T-cell (primary cell): ENCODE results near the gene BRINP2. TPM values are rescaled to one million over a fixed set of nuclear protein-coding genes. Genes with fewer than 3 reads are reported as not detected.

Experiments
- ATAC-seq, 4 experiments: fragments of 200-7000 bp in 3 of 4; fragments of 150-1000 bp in 1 of 4; cut with Tn5 transposase; replicated peaks in 1 of 4; 1 replicate in 3 of 4; 2 replicates in 1 of 4; pipeline ENCODE4 v1.10.0; 2021; ENCODE audit warnings: moderate library complexity in 3 of 4, mild to moderate bottlenecking in 2 of 4, moderate number of reproducible peaks in 1 of 4
- CTCF ChIA-PET, 2 donors: fragments of 300-600 bp; sonication (Branson Sonifier 250); formaldehyde crosslinking; loops; one replicate each; lab custom pipeline; 2022; ENCODE audit warnings: antibody characterized with exemption in 2 of 2; lab: Charles Lee
- POLR2A ChIA-PET, 2 donors: fragments of 300-600 bp; sonication (Branson Sonifier 250); formaldehyde crosslinking; loops; one replicate each; lab custom pipeline; 2022; ENCODE audit warnings: antibody characterized with exemption in 2 of 2; lab: Charles Lee
- DNase-seq, 35 experiments: peaks; one replicate each; pipeline versions ENCODE4 v3.0.0 to v3.0.0-alpha.2; 2013 to 2023
- H3K27ac ChIP-seq: one replicate; pipeline ENCODE4 v1.5.1; 2013; ENCODE audit warnings: low read length
- H3K27me3 ChIP-seq, 2 experiments: replicated peaks in 1 of 2; 1 replicate in 1 of 2; 2 replicates in 1 of 2; pipeline versions ENCODE4 v1.6.1 to v1.7.0; 2013; ENCODE audit warnings: low read length in 1 of 2, mixed read lengths in 1 of 2; ENCODE audit not compliant: control insufficient read depth in 2 of 2, insufficient read depth in 2 of 2; ENCODE audit errors: extremely low read depth in 1 of 2
- H3K36me3 ChIP-seq, 2 donors: 1 replicate in 1 of 2; 2 replicates in 1 of 2; pipeline versions ENCODE4 v1.6.1 to v1.7.0; 2013; ENCODE audit warnings: low read length in 1 of 2; ENCODE audit not compliant: control insufficient read depth in 2 of 2, insufficient read depth in 1 of 2; ENCODE audit errors: extremely low read depth in 1 of 2
- H3K4me1 ChIP-seq, 2 experiments: 1 replicate in 1 of 2; 2 replicates in 1 of 2; pipeline versions ENCODE4 v1.6.1 to v1.7.0; 2013; ENCODE audit warnings: low read length in 2 of 2, mixed read lengths in 1 of 2; ENCODE audit not compliant: insufficient read depth in 2 of 2, control insufficient read depth in 1 of 2; ENCODE audit errors: extremely low read depth in 1 of 2
- H3K4me3 ChIP-seq, 2 donors: 1 replicate in 1 of 2; 2 replicates in 1 of 2; pipeline versions ENCODE4 v1.5.1 to v1.7.0; 2013; ENCODE audit warnings: mild to moderate bottlenecking in 2 of 2, low read length in 1 of 2, moderate library complexity in 1 of 2; ENCODE audit not compliant: control insufficient read depth in 1 of 2; ENCODE audit errors: extremely low read depth in 1 of 2
- H3K9me3 ChIP-seq: 2 replicates; pipeline ENCODE4 v1.7.0; 2013
- H3K27ac Mint-ChIP-seq, 2 donors: one replicate each; pipeline ENCODE4 v1.8.0; 2020 to 2021; ENCODE audit warnings: mild to moderate bottlenecking in 2 of 2, mixed read lengths in 2 of 2
- H3K27me3 Mint-ChIP-seq, 2 donors: one replicate each; pipeline ENCODE4 v1.8.0; 2021 to 2022; ENCODE audit warnings: mixed read lengths in 2 of 2
- H3K36me3 Mint-ChIP-seq: one replicate; pipeline ENCODE4 v1.8.0; 2021; ENCODE audit warnings: mixed read lengths
- H3K4me1 Mint-ChIP-seq, 3 donors: one replicate each; pipeline ENCODE4 v1.8.0; 2020 to 2022; ENCODE audit warnings: mixed read lengths in 3 of 3, mild to moderate bottlenecking in 1 of 3
- H3K4me3 Mint-ChIP-seq, 3 donors: one replicate each; pipeline ENCODE4 v1.8.0; 2020 to 2022; ENCODE audit warnings: mild to moderate bottlenecking in 3 of 3, mixed read lengths in 3 of 3, moderate library complexity in 3 of 3
- H3K9me3 Mint-ChIP-seq, 3 donors: one replicate each; pipeline ENCODE4 v1.8.0; 2020 to 2022; ENCODE audit warnings: mixed read lengths in 3 of 3
- WGBS: methylation state at CpG from one replicate; pipeline ENCODE4 v1.1.5; 2013; ENCODE audit warnings: missing lambda C conversion rate; ENCODE audit not compliant: insufficient coverage; 5-methylcytosine and 5-hydroxymethylcytosine counted together
- total RNA-seq, 35 experiments: library from RNA in 6 of 35; stranded (reverse) in 6 of 35; fragments of 120-200 nt in 1 of 35; gene quantifications; one replicate each; pipeline versions ENCODE4 v1.2.1 to v1.2.4 and lab custom pipeline; 2013 to 2026

The BRINP2 gene
- total RNA-seq, 5 donors from 2014 or later (not counting 1 experiment from before 2014, with no cell fraction given): 0.06 TPM; not detected in 4

GRCh38 chr1:177173976-177174375 lies 3.2 kb downstream of the BRINP2 start:
- ATAC-seq (no peak), DNase-seq (no peak)
- ChIA-PET POLR2A (no interaction called here), CTCF (no interaction called here)
- H3K9me3 ChIP-seq: no peaks in the 10 kb centered on the region
- Mint-ChIP-seq H3K9me3 (peaks cover 0 to 4% (median 0%) of the 10 kb centered on the region in 3 donors), H3K4me3 (no peak overlapping the region), H3K27me3 (peaks cover 8 to 14% of the 10 kb centered on the region in 2 donors), H3K27ac (no peak overlapping the region), H3K4me1 (peaks cover 0 to 5% (median 0%) of the 10 kb centered on the region in 3 donors), H3K36me3 (no peaks in the 10 kb centered on the region)
- no peaks in the 10 kb centered on the region for H3K4me1 ChIP-seq
- H3K27me3 ChIP-seq: peaks cover 15 to 26% of the 10 kb centered on the region in 2 experiments
- WGBS: 50% methylated on average over 1 of the region's 2 CpGs
- H3K27ac ChIP-seq: no peak overlapping the region
- H3K36me3 ChIP-seq: no peaks in the 10 kb centered on the region
- H3K4me3 ChIP-seq: no peak overlapping the region

DNA sequence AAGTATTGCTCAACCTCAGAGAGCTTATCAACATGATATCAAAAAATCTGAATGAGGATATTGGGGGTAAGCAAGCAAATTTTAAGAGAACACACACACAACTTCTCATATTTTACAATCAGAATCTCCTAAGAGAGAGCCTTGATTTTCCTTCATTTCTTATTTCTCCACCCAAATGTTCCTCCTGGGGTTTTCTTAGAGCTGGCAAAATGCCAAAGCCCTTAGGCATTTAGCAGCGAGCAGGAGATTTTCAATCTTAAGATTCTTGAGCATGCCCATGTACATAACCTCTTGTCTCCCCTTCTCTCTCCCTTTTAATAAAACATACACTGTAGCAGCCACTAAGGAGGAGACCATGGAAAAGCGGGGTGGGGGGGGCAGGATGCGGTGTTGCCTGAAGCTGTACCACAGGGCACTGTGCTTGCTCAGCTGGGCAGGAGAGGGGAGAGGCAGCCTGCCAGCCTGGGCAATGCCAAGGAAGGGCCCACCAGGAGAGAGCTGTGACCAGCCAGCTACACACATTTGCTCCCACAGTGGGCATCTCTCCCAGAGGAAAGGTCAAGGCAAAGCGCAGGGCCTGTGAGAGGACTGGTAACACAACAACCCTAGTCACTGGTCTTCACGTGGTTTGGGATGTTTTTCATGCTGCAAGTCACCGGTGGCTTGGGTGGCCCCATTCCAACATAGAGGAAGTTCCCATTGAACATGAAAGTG lies 4.3 kb downstream of the BRINP2 start:
- H3K27me3 Mint-ChIP-seq: peaks cover 8 to 14% of the 10 kb centered on the region in 2 donors
- Histone ChIP-seq H3K4me1 (no peaks in the 10 kb centered on the region), H3K9me3 (no peaks in the 10 kb centered on the region), H3K4me3 (no peak overlapping the region), H3K27ac (no peak overlapping the region), H3K27me3 (peaks cover 15 to 21% of the 10 kb centered on the region in 2 experiments), H3K36me3 (no peaks in the 10 kb centered on the region)
- no peak overlapping the region for H3K4me3 Mint-ChIP-seq
- ATAC-seq (no peak), DNase-seq (no peak)
- CTCF ChIA-PET: no interaction called here
- POLR2A ChIA-PET: no interaction called here
- peaks cover 0 to 4% (median 0%) of the 10 kb centered on the region in 3 donors for H3K9me3 Mint-ChIP-seq
- no peaks in the 10 kb centered on the region for H3K36me3 Mint-ChIP-seq
- peaks cover 0 to 5% (median 0%) of the 10 kb centered on the region in 3 donors for H3K4me1 Mint-ChIP-seq
- no peak overlapping the region for H3K27ac Mint-ChIP-seq
- WGBS: 84% methylated on average over 2 of the region's 6 CpGs

DNA sequence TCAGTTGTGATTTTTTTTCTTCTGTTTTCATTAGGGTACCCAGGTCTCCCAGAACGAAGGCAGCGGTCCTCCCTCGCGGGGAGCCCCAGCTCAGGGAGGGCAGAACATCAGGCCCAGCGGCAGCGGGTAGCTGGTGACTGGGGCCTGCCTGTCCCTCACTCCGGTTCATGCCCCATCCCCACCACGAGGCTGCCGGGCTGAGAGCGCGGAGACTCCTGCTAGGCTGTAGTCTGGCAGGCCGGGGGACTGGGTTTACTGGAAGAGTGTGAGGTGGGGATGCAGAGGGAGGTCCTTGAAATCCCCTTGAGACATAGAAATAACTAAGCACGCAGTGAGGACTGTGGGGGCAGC lies 10.5 kb downstream of the BRINP2 start:
- Histone ChIP-seq H3K27me3 (peaks cover 7 to 9% of the 10 kb centered on the region in 2 experiments), H3K36me3 (no peaks in the 10 kb centered on the region), H3K27ac (no peak overlapping the region), H3K9me3 (no peaks in the 10 kb centered on the region), H3K4me3 (peak overlapping the region in 1 of 2 donors; percentile 36), H3K4me1 (peaks cover 0 to 8% of the 10 kb centered on the region in 2 experiments)
- ChIA-PET POLR2A (interaction anchor here in 1 of 2 donors (0.5 kb wide), 1 partner anchor 25 kb away, joined by 4 read pairs; no protein-coding TSS in a partner anchor), CTCF (no interaction called here)
- Mint-ChIP-seq H3K4me3 (peak overlapping the region in 1 of 3 donors; percentile 58), H3K4me1 (peaks cover 8 to 18% (median 10%) of the 10 kb centered on the region in 3 donors), H3K9me3 (peaks cover 0 to 4% (median 0%) of the 10 kb centered on the region in 3 donors), H3K27ac (no peak overlapping the region), H3K27me3 (peaks cover 22 to 24% of the 10 kb centered on the region in 2 donors), H3K36me3 (no peaks in the 10 kb centered on the region)
- ATAC-seq (no peak), DNase-seq (no peak)
- 25% methylated on average over 5 of the region's 13 CpGs for WGBS

DNA sequence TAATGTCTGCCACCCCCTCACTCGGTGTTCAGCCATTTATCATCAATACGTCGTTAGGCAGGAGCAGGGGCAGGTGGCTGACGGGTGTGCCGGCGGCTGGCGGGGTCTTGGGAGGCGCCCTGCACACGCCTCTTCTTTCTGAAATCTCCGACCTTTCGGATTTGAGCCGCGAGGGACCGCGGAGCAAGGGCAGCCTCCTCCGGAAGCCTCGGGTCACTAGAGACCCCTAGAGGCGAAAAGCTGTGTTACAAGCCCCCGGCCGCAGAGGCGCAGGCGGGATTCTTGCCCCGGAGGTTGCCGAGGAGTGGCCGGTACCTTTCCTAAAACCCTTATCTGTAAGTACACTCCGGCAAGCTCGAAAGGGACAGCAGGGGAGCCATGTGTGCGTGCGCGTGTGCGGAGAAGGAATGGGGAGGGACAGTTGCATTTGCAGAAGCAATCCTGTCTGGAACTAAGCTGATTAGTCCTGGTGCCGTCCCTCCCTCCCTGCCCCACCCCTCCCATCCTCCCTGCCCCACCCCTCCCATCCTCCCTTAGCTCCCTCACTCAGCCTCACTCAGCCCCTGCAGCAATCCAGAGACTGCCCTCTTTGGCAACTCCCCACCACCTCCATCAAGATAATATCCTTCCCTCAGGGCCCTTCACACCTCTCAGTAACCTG lies 11.0 kb downstream of the BRINP2 start:
- H3K27me3 ChIP-seq: peaks cover 7 to 9% of the 10 kb centered on the region in 2 experiments
- no peak overlapping the region for H3K27ac ChIP-seq
- DNase-seq (peak in 4 of 35 experiments; percentile 4 to 10 (median 6)), ATAC-seq (peak in 2 of 4 experiments; percentile 31 to 33)
- no peak overlapping the region for H3K27ac Mint-ChIP-seq
- peaks cover 22 to 24% of the 10 kb centered on the region in 2 donors for H3K27me3 Mint-ChIP-seq
- H3K4me1 Mint-ChIP-seq: peaks cover 8 to 18% (median 10%) of the 10 kb centered on the region in 3 donors
- peaks cover 0 to 8% of the 10 kb centered on the region in 2 experiments for H3K4me1 ChIP-seq
- peak overlapping the region in 1 of 2 donors; percentile 36 for H3K4me3 ChIP-seq
- no peaks in the 10 kb centered on the region for H3K9me3 ChIP-seq
- H3K9me3 Mint-ChIP-seq: peaks cover 0 to 4% (median 0%) of the 10 kb centered on the region in 3 donors
- no peaks in the 10 kb centered on the region for H3K36me3 Mint-ChIP-seq
- POLR2A ChIA-PET: interaction anchor here in 1 of 2 donors (0.5 kb wide), 1 partner anchor 25 kb away, joined by 4 read pairs; no protein-coding TSS in a partner anchor
- CTCF ChIA-PET: no interaction called here
- no peaks in the 10 kb centered on the region for H3K36me3 ChIP-seq
- 5% methylated on average over 17 of the region's 32 CpGs for WGBS
- peak overlapping the region in 1 of 3 donors; percentile 58 for H3K4me3 Mint-ChIP-seq

DNA sequence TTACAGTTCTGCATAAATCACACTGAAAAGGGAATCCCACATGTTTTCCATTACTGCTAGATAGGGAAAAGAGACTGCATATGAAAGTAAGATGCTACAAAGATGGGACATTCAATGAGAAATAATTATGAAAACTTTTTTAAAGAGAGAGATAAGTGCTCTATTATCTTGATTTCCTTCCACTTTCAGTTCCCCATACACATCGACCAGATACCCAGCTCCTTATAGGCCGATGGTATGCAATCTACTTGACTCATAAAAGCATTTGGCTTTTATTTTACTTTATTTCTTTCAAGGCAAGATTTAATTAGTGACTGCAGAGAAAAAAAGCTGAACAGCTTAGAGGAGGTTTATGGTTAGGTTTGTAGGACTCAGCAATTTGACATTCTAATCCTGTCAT lies 13.1 kb downstream of the BRINP2 start:
- no peak for ATAC-seq
- ChIA-PET CTCF (no interaction called here), POLR2A (no interaction called here)
- Histone ChIP-seq H3K27me3 (peaks cover 7 to 9% of the 10 kb centered on the region in 2 experiments), H3K4me3 (no peak overlapping the region), H3K27ac (no peak overlapping the region), H3K36me3 (no peaks in the 10 kb centered on the region), H3K9me3 (no peaks in the 10 kb centered on the region), H3K4me1 (peaks cover 0 to 8% of the 10 kb centered on the region in 2 experiments)
- DNase-seq: no peak
- Mint-ChIP-seq H3K27me3 (peaks cover 22 to 24% of the 10 kb centered on the region in 2 donors), H3K4me3 (no peak overlapping the region), H3K9me3 (peaks cover 0 to 1% (median 0%) of the 10 kb centered on the region in 3 donors), H3K4me1 (peaks cover 8 to 18% (median 10%) of the 10 kb centered on the region in 3 donors), H3K27ac (no peak overlapping the region), H3K36me3 (no peaks in the 10 kb centered on the region)
- WGBS: no CpG with 5 or more reads among the region's 2 CpGs

DNA sequence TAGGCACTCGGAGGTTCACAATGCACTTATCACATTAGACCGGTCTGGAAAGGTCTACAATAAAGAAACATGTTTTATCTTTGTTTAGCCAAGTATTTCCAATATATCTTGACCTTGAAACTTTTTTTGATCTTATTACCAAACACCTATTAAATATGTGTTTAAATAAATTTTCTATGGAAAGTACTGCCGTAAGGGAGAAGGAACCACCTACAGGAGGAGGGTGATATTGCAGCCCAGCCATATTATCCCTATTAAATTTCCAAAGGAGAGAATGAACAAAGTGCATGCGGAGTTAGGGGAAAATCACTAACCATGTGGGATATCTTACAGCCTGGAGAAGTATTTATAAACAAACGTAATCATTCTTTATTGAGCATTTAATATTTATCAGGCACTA lies 14.5 kb downstream of the BRINP2 start:
- H3K36me3 Mint-ChIP-seq: no peaks in the 10 kb centered on the region
- Histone ChIP-seq H3K9me3 (no peaks in the 10 kb centered on the region), H3K27ac (no peak overlapping the region), H3K4me3 (no peak overlapping the region), H3K4me1 (peaks cover 0 to 8% of the 10 kb centered on the region in 2 experiments), H3K36me3 (no peaks in the 10 kb centered on the region), H3K27me3 (peaks cover 7 to 9% of the 10 kb centered on the region in 2 experiments)
- no CpG with 5 or more reads among the region's 5 CpGs for WGBS
- H3K4me1 Mint-ChIP-seq: peaks cover 8 to 18% (median 10%) of the 10 kb centered on the region in 3 donors
- peaks cover 20 to 22% of the 10 kb centered on the region in 2 donors for H3K27me3 Mint-ChIP-seq
- no peak for ATAC-seq
- no peak overlapping the region for H3K27ac Mint-ChIP-seq
- no peak for DNase-seq
- H3K4me3 Mint-ChIP-seq: no peak overlapping the region
- ChIA-PET POLR2A (no interaction called here), CTCF (no interaction called here)
- peaks cover 0 to 2% (median 1%) of the 10 kb centered on the region in 3 donors for H3K9me3 Mint-ChIP-seq
